Adrenal gland (tissue), 12 donors: ENCODE measurements around the gene ATOSA. TPM values are rescaled to one million over a fixed set of nuclear protein-coding genes. Genes with fewer than 3 reads are reported as not detected.

Experiments used
- DNase-seq, 7 donors: peaks; one replicate each; pipeline ENCODE4 v3.0.0-alpha.2; 2019 to 2020
- H3K27ac ChIP-seq, 5 donors: fragments of 200-600 bp; sonication (generic) in 4 of 5; 1 replicate in 3 of 5; 2 replicates in 2 of 5; pipeline versions ENCODE4 v1.5.1 to v1.8.0; 2016 to 2020; ENCODE audit warnings: mild to moderate bottlenecking in 1 of 5
- H3K27me3 ChIP-seq: fragments of 200-600 bp; 2 replicates; pipeline ENCODE4 v1.8.0; 2021
- H3K36me3 ChIP-seq, 2 donors: fragments of 200-600 bp; replicated peaks in 1 of 2; 1 replicate in 1 of 2; 2 replicates in 1 of 2; pipeline versions ENCODE4 v1.5.1 to v1.8.0; 2018 to 2022
- H3K4me1 ChIP-seq, 2 donors: fragments of 200-600 bp; replicated peaks in 1 of 2; 1 replicate in 1 of 2; 2 replicates in 1 of 2; pipeline versions ENCODE4 v1.5.1 to v1.8.0; 2018 to 2021
- H3K4me3 ChIP-seq, 4 donors: fragments of 200-600 bp; sonication (generic) in 3 of 4; one replicate each; pipeline ENCODE4 v1.5.1; 2016 to 2018
- H3K9me3 ChIP-seq, 3 donors: fragments of 200-600 bp; sonication (generic) in 1 of 3; replicated peaks in 1 of 3; 1 replicate in 2 of 3; 2 replicates in 1 of 3; pipeline versions ENCODE4 v1.5.1 to v1.8.0; 2016 to 2021
- POLR2A ChIP-seq, 2 donors: fragments of 450-650 bp; IDR thresholded peaks; one replicate each; pipeline ENCODE4 v1.6.1; 2017; ENCODE audit warnings: antibody characterized with exemption in 2 of 2, mild to moderate bottlenecking in 2 of 2, moderate library complexity in 1 of 2
- WGBS, 4 donors: extraction: QIAGEN DNeasy Blood & Tissue Kit in 2 of 4; methylation state at CpG; one replicate each; pipeline versions ENCODE4 v1.1.5 to v1.1.7; 2013 to 2017; 5-methylcytosine and 5-hydroxymethylcytosine counted together
- intact Hi-C, 2 donors: fragments of 100-400 bp; cut with DNase I; formaldehyde crosslinking; loops; one replicate each; pipeline versions ENCODE4 v1.14.1 to v1.15.0; 2022 to 2023
- polyA plus RNA-seq, 3 donors: library from polyadenylated mRNA; stranded (reverse); fragments of 200-250 nt in 2 of 3; fragments of 350-450 nt in 1 of 3; fragmentation: Illumina TruSeq in 1 of 3; extraction: RNeasy Lipid Tissue Mini Kit (QIAGEN cat#74804) in 1 of 3; gene quantifications; one replicate each; pipeline ENCODE4 v1.2.3, GENCODE V29; 2013 to 2014
- total RNA-seq, 9 donors: library from RNA; depleted of rRNA in 4 of 9; stranded (reverse); fragments of >200 nt in 4 of 9; fragments of 120-200 nt in 1 of 9; fragmentation: NEBNext Ultra II Directional in 1 of 9; extraction: Animal tissue kit (Norgen Biotek cat#: 25700) in 1 of 9; gene quantifications; one replicate each; pipeline versions ENCODE4 v1.1.0 to v1.2.4, GENCODE V29; 2013 to 2023
- TF ChIP-seq, protein P1 (sequence below), 6 experiments: fragments of 450-650 bp in 4 of 6; fragments of 200-600 bp in 2 of 6; sonication (generic) in 1 of 6; IDR thresholded peaks; 1 replicate in 5 of 6; 2 replicates in 1 of 6; pipeline versions ENCODE4 v1.5.1 to v1.8.0; 2016 to 2021; ENCODE audit warnings: antibody characterized with exemption in 6 of 6, mild to moderate bottlenecking in 2 of 6, moderate library complexity in 1 of 6
- donor health status: healthy with polysubstance abuse.
- donor health status: Bipolar disorder and iron deficiency.
- donor health status: DM: yes; HTN: yes; CAD: no.
- donor health status: DM: no; HTN: no; CAD: no.
- donor health status: DM: no; HTN: no; CAD: no.
- donor health status: DM: yes; HTN: yes; CAD: no.

Gene ATOSA
- total and polyA plus RNA-seq, 12 donors, result 26.0 to 128 (median 53.8) TPM

DNA sequence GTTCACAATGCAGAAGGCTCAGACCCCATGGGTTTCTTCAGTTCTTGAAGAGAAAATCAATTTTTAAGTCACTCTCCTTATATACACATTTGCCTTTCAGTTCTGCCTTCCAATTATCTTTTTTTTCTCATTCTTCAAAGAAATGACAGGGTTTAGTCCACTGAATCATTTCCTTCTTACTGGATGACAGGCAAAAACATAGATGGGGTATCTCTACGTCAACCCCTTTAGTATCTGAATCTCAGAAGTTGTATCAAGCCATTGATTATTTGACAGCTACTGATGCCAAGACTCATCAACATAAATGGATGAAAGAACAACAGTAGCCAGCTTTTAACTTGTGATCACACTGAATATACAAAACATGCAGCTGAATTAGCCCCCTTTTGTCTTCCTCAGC lies 6.5 kb downstream of the ATOSA start:
- Histone ChIP-seq H3K27me3 (no peaks in the 10 kb centered on the region), H3K36me3 (peaks cover 0 to 63% of the 10 kb centered on the region in 2 donors), H3K4me1 (peaks cover 27 to 61% of the 10 kb centered on the region in 2 donors), H3K4me3 (no peak overlapping the region), H3K9me3 (no peaks in the 10 kb centered on the region), H3K27ac (no peak overlapping the region)
- WGBS, 4 donors, result 78 to 95% (median 85%) methylated on average over 1 of the region's 1 CpG
- DNase-seq, result no peak
- intact Hi-C loops, result loop anchor here in 1 of 2 donors (10.0 kb wide), 1 partner anchor 48 kb away; no protein-coding TSS in a partner anchor
- TF ChIP-seq POLR2A (IDR thresholded peaks at IDR 0.05), result no peak
- TF ChIP-seq, protein P1, sequence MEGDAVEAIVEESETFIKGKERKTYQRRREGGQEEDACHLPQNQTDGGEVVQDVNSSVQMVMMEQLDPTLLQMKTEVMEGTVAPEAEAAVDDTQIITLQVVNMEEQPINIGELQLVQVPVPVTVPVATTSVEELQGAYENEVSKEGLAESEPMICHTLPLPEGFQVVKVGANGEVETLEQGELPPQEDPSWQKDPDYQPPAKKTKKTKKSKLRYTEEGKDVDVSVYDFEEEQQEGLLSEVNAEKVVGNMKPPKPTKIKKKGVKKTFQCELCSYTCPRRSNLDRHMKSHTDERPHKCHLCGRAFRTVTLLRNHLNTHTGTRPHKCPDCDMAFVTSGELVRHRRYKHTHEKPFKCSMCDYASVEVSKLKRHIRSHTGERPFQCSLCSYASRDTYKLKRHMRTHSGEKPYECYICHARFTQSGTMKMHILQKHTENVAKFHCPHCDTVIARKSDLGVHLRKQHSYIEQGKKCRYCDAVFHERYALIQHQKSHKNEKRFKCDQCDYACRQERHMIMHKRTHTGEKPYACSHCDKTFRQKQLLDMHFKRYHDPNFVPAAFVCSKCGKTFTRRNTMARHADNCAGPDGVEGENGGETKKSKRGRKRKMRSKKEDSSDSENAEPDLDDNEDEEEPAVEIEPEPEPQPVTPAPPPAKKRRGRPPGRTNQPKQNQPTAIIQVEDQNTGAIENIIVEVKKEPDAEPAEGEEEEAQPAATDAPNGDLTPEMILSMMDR (IDR thresholded peaks at IDR 0.05), result no peak

DNA sequence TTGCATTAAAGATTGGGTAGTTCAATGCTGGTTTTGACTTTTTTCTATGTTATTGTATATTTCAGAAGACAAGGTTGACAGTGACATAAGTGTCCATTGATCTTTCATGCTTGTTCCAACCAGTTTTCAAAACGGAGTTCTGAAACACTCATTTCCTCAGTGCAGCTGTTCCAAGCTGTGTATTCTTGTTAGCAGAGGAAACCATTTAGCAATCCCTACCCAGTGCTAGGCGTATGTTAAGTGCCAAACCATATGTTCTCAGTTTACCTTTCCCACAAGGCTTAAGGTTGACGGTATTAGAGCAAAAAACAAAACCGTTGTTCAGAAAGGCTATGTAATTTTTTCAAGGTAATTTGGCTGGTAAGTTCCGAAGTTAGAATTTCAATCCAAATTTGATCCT lies 9.1 kb downstream of the ATOSA start:
- H3K4me1 ChIP-seq, result peaks cover 17 to 36% of the 10 kb centered on the region in 2 donors
- TF ChIP-seq, protein P1 (IDR thresholded peaks at IDR 0.05), result no peak
- H3K36me3 ChIP-seq, result peaks cover 0 to 72% of the 10 kb centered on the region in 2 donors
- no peak for DNase-seq
- intact Hi-C loops, result loop anchor here in 1 of 2 donors (10.0 kb wide), 1 partner anchor 45 kb away; no protein-coding TSS in a partner anchor
- no peak overlapping the region for H3K4me3 ChIP-seq
- no peaks in the 10 kb centered on the region for H3K27me3 ChIP-seq
- 84 to 89% (median 87%) methylated on average over 5 of the region's 5 CpGs for WGBS, 4 donors
- no peak overlapping the region for H3K27ac ChIP-seq
- no peaks in the 10 kb centered on the region for H3K9me3 ChIP-seq

GRCh38 chr15:52668133-52668532 lies 11.1 kb downstream of the ATOSA start:
- 70 to 82% (median 72%) methylated on average over 4 of the region's 4 CpGs for WGBS, 4 donors
- H3K4me1 ChIP-seq, result peaks cover 6 to 16% of the 10 kb centered on the region in 2 donors
- H3K27me3 ChIP-seq, result no peaks in the 10 kb centered on the region
- intact Hi-C loops, result no loop called here
- no peak for DNase-seq
- H3K4me3 ChIP-seq, result no peak overlapping the region
- TF ChIP-seq, protein P1 (IDR thresholded peaks at IDR 0.05), result no peak
- TF ChIP-seq POLR2A (IDR thresholded peaks at IDR 0.05), result no peak
- H3K36me3 ChIP-seq, result peaks cover 0 to 81% of the 10 kb centered on the region in 2 donors
- no peak overlapping the region for H3K27ac ChIP-seq
- H3K9me3 ChIP-seq, result no peaks in the 10 kb centered on the region

GRCh38 chr15:52667597-52667996 lies 11.6 kb downstream of the ATOSA start:
- Histone ChIP-seq H3K4me3 (no peak overlapping the region), H3K27ac (no peak overlapping the region), H3K9me3 (no peaks in the 10 kb centered on the region), H3K27me3 (no peaks in the 10 kb centered on the region), H3K4me1 (peaks cover under 1 to 11% of the 10 kb centered on the region in 2 donors), H3K36me3 (peaks cover 0 to 81% of the 10 kb centered on the region in 2 donors)
- DNase-seq, result no peak
- intact Hi-C loops, result no loop called here
- WGBS, 4 donors, result 93 to 98% (median 95%) methylated on average over 3 of the region's 3 CpGs
- no peak for TF ChIP-seq POLR2A (IDR thresholded peaks at IDR 0.05)
- TF ChIP-seq, protein P1 (IDR thresholded peaks at IDR 0.05), result no peak
